T-helper 9 cell (primary cell): ENCODE results near the gene MYO5C.

ENCODE experiments used
- DNase-seq: peaks from one replicate; pipeline ENCODE4 v3.0.0-alpha.2; 2020

MYO5C gene

GRCh38 chr15:52276256-52276770 lies 19.3 kb downstream of the MYO5C start:
- DNase-seq, result no peak

GRCh38 chr15:52263563-52264282 lies 31.9 kb downstream of the MYO5C start:
- DNase-seq, result no peak

DNA sequence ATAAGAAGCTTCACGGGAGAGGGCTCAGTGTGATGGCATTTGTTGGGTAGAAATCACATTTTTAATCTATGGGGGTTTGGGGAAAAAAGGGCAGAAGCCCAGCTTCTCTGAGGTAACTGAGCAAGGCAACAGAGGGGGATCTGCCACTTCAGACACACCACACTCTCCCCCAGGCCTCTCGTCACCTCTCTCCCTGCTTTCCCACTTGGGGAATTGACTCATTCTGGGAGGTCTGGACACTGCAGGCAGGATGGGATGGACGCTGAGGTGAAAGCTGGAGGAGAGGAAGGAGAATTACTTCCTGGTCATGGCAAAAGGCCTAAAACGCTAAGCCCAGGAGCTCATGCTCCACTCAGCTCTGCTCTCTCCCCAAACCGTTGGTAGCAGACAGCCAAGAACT lies 33.2 kb downstream of the MYO5C start:
- DNase-seq, result no peak

DNA sequence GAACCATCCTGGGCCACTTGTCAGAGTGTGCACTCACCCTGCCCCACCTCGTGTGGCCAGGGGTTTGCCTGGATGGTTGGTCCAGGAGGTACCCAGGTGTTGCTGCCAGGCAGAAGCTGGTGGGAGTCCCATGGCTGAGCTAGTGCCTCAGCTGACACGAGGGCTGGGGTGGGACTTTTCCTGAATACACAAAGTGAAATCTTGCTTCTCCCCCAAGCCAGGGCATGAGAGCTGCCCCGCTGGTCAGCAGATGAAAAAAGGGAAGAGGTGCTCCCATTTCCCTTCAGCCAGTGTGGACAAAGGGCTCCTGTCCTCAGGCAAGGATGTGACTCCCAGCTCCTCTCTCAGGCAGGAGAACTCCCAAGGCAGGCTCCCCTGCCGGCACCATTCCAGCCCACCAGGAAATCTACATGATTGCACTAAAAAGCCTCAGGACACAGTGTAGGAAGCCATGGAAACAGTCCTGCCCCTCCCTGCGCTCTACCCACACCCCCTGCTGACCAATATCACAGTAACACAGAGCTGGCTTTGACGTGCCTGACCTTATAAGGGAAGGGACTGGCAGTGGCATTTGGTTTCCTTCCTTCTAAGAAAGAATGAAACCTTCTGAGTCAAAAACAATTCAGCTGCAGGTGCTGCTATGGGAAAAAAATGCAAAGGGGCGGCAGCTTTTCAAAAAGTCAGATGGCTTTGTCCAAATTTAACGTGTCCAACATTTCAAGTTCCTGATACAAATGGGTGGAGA lies 33.9 kb downstream of the MYO5C start:
- DNase-seq, result peak; percentile 3

GRCh38 chr15:52261026-52261425 lies 34.6 kb downstream of the MYO5C start:
- DNase-seq, result no peak

DNA sequence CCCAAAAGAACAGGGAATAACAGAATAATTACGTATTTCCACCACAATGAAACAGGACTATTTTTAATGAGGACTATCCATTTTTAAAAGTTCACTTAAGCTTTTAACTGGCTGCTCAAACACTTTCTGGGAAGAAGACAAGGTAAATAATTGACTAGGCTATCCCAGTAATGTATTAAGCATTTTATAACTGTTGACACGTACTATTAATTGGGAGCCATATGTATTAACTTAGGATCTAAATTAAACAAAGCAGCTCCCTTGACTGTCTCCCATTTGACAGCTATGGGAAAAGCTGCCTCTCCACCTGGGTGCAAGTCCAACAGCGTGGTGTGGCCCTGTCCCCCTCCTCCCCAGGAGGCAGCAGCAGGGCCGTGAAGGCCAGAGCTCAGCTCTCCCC lies 36.1 kb downstream of the MYO5C start:
- DNase-seq, result no peak

GRCh38 chr15:52258461-52258860 lies 37.1 kb downstream of the MYO5C start:
- no peak for DNase-seq

DNA sequence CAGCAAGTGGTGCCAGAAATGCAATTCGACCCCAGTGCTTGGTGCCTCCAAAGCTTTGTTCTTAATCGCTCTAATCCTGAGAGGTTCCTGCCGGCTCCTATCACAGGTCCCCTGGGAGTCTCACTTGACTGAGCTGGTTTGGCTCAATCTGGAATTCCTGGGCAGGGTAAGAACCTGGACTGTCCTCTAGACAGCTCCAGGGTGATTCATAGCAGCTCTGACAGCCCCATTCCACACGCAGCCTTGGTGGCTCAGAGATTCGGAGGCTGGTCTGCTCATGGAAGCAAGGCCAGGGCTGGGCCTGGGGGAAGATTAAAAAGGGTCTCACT lies 37.9 kb downstream of the MYO5C start:
- no peak for DNase-seq

DNA sequence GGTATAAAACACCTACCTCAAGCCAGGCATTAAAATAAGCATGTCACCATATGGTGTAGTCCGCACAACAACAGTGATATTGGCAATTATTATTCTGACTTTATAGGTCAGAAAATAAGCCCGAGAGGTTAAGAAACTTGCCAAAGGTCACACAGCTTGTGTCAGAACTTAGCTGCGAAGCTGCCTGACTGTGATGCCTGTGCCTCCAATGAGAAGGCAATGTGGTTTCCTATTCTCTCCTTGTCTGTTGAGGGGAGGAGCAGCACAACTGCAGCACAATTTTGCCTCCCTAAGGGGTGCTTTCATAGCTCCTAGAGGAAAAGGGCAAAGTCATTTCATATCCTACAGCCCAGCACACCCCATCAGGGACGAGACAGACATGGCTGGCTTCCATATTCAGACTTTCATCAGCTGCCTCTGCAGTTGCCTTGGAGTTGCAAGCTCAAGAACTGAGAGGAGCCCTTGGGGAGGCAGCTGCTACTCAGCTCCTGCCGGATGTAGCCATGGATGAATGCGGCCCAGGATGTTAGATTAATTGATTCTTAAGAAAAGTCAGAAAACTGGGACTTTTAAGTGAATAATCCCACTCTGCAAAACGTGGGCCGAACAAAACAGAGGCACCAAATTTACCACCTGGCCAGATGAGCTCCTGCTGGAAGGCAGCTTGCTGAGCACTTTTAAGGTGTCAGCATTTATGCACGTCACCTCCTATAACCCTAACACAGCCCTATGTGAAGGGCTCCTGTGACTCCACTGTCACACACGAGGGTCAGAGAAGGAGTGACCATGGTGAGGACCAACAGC lies 38.5 kb downstream of the MYO5C start:
- no peak for DNase-seq

- DNase-seq, result peak; percentile 60
These were observed 39.2 kb downstream of the MYO5C start for GRCh38 chr15:52256366-52256765.

DNA sequence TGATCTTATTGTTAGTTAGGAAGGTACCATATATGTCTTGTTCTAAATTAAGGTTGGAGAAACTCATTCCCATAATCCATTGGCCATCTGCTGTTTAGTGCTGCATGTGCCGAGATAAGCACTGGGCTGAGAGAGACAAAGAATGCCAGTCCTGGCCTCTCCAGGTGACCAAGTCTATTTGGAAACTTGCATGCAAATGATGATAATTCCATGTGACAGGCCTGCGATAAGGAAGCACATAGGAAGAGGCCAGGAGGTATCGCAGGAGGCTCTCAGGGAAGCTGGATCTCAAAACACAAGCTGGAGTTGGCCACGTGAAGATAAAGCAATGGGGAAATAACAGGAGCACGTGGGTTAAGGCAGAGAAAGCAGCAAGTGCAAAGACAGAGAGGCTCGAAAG lies 39.7 kb downstream of the MYO5C start:
- DNase-seq, result no peak

GRCh38 chr15:52255008-52255407 lies 40.6 kb downstream of the MYO5C start:
- no peak for DNase-seq

- no peak for DNase-seq
These were observed 41.2 kb downstream of the MYO5C start for GRCh38 chr15:52254391-52254790.

DNA sequence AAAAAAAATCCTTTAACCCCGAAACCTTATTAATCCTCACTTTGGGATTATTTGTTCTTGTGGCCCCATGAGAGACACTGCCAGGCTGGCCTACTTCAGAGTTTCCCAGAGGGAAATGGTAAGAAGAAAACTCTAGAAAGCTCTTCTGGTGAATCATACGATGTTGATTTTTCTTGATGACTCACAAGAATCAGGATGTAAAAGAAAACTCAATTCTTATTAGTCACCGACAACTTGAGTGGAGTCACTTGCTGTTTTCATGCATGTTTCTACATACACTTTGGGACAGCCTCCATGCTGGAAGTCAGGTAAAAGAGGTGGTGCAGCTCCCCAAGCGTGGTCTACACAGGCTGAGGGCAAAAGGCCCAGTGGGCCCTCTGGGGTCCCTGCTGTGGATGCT lies 42.8 kb downstream of the MYO5C start:
- DNase-seq, result no peak

GRCh38 chr15:52251144-52251860 lies 44.3 kb downstream of the MYO5C start:
- no peak for DNase-seq

DNA sequence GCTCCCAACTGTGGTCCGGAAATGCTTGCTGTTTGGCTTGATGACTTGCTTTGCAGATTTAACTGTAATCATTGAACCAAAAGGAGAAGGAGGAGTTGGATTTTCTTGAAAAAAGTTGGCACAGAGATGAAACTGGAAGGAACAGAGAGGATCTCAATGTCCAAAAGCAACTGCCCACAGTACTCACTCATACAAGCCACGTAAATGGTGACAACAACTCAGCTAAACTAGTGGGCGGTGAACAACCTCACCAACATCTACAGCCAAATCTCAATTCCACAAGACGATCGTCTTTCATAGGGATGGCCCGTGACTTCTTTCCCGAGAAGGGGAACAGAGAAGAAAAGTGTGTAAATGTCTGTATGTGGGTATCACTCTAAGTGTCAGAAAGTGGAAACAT lies 48.1 kb downstream of the MYO5C start:
- DNase-seq, result no peak

DNA sequence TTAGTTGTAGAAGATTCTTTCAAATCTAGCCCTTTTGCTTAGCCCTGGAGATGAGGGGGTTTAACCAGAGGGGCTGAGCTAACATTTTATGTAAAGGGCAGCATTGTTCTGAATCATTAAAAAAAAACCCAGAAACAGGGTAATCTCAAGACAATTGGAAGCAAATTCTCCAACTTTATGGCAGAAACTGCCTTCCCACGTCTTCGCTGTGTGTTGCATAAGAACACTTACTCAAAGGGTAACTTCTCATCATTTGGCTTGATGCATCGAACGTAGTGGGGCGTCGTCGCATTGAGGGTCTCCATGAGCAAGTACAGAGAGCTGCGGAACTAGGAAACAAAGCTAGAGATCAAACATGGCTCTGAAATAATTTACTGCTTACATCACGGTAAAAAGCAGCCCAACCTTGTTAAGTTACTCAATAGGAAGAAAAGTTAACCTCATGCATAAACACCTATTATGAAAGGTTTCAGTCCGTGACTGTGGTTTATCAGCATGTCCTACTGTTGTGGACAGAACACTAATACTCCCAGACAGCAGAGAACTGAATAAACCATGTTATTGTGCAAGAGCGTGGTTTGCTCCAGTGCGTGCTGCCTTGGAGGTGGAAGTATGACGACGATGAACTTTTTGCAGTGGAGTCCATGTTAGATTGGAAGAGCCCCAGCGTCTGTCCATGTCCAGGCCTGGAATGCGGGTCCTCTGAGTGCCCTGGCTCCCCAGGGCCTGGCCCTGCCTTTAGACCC lies 48.7 kb downstream of the MYO5C start:
- DNase-seq, result no peak

DNA sequence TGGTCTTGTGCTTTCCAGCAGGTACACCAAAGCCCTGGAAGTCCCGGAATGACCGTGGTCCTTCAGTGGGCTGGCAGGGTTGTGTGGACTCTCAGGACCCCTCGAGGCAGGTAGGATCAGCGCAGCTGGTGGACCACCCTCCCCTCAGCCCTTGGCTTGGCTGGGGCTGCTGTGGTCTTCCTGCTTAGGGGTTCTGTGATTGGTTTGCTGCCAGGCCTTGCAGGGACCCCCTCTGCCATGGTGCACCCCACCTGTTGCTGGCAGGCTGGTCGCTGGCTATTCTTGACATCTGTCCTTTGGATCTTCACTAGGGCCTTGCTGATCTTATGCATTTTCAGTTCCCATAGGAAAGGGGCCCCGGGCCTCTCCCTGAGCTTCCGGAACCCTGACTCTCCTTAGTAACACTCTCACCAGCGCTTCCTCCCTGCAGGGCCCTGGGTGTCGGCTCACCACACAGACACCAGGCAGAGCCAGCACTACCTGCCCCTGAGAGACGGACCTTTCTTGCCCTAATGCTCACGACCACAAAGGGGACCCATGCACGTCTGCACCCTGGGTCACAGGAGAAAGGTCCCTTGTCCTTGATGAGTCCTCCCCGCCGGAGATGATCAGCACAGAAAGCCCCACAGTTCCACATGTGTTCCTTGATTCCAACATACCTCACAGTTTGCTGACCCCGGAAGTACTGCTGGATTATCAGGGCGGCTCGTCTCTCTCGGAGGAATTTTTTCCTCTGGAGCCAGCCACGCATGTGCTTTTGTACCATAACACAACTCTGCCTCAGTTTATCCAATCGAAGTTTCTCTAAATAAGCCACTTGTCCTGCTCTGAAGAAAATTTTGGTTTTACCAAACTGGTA lies 51.7 kb downstream of the MYO5C start:
- DNase-seq, result no peak

- DNase-seq, result no peak
These were observed 52.3 kb downstream of the MYO5C start for GRCh38 chr15:52243286-52243685.

- DNase-seq, result no peak
These were observed 54.1 kb downstream of the MYO5C start for GRCh38 chr15:52241489-52241888.

DNA sequence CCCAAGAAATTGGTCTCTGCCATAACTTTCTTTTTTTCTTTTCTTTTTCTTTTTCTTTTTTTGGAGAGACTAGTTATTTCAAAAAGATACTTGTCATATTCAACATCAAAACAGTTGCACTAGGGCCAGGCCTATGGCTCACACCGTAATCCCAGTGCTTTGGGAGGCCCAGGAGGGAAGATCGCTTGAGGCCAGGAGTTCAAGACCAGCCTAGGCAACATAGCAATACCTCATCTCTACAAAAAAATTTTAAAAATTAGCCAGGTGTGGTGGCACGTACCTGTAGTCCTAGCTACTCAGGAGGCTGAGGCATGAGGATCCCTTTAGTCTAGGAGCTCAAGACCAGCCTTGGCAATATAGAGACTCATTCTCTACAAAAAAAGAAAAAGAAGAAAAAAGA lies 55.4 kb downstream of the MYO5C start:
- DNase-seq, result no peak
